GM18519 (cell line): ENCODE results near the gene KRTAP9-6.

Experiments
- ATAC-seq: cut with Tn5 transposase; IDR thresholded peaks from one replicate; pipeline ENCODE4 v1.9.1; 2021; ENCODE audit warnings: mild to moderate bottlenecking, moderate library complexity; ENCODE audit not compliant: unreplicated experiment, low FRiP score

Gene KRTAP9-6

DNA sequence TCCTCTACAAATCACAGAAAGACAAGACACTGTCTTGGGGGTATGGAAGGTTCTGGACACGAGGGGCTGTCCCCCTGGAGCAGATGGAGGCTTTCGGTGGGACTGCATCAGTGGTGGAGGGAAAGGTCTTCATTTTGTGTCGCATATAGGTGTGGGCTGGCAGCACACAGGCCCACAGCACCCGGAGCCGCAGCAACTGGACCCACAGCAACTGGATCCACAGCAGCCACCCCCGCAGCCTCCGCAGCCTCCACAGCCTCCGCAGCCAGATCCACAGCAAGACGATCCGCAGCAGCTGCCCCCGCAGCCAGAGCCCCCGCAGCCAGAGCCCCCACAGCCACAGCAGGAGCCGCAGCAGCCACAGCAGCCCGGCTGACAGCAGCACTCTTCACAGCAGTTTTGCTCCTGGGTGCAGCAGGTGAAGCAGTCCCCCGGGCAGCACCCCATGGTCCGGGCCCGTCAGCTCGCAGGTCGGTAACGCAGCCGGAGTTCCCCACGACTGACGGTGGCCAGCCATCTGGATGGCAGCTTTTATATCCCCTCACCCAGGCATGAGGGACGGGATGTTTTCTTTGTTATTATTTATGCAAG lies 50.1 kb downstream of the KRTAP9-6 start, which contains the start of gene KRTAP17-1:
KRTAP17-1 (minus strand) TSS at position 507 of the 591 bp plus-strand sequence; CDS start at position 447, 60 bp downstream.
- ATAC-seq: no peak
